ENCODE data around the gene ZC3HAV1. TPM values are rescaled to one million over a fixed set of nuclear protein-coding genes. Genes with fewer than 3 reads are reported as not detected.

ZC3HAV1 gene
- 10 to 100 TPM; 27.7 to 34.7 (median 29.2) TPM for total RNA-seq

GRCh38 chr7:139109188-139109982 lies at the start of gene ZC3HAV1:
TSS of gene ZC3HAV1 (minus strand) at chr7:139109720. CDS start at chr7:139109331, 389 bp downstream.
- DNase-seq = peak; percentile 50
- 0% methylated on average over 12 to 13 of the region's 68 CpGs for WGBS, 2 donors
- intact Hi-C loops (cut with DNase I) = no loop called here

GRCh38 chr7:139153832-139154231 lies 44.3 kb upstream of the ZC3HAV1 start:
- no peak overlapping the region for H3K4me3 ChIP-seq
- H3K4me1 ChIP-seq = no peaks in the 10 kb centered on the region
- intact Hi-C loops (cut with DNase I) = no loop called here
- H3K36me3 ChIP-seq = peaks cover 0 to 7% (median 0%) of the 10 kb centered on the region in 3 donors
- DNase-seq = no peak
- no peak overlapping the region for H3K27ac ChIP-seq
- no peak for TF ChIP-seq CTCF (IDR thresholded peaks at IDR 0.05)
- no peak for TF ChIP-seq POLR2A (IDR thresholded peaks at IDR 0.05)
- peaks cover 0 to 4% (median 0%) of the 10 kb centered on the region in 3 donors for H3K9me3 ChIP-seq
- WGBS, 2 donors = 40 to 45% methylated on average over 2 of the region's 2 CpGs
- no peaks in the 10 kb centered on the region for H3K27me3 ChIP-seq

More at GRCh38 chr7:139109188-139109982, at the start of gene ZC3HAV1:
- Histone ChIP-seq H3K27ac (peak within 1 kb of the TSS; percentile 96 to 99 (median 98)), H3K4me1 (peaks cover 10 to 64% (median 12%) of the 10 kb centered on the region in 3 donors), H3K27me3 (no peaks in the 10 kb centered on the region), H3K9me3 (no peaks in the 10 kb centered on the region), H3K36me3 (no peaks in the 10 kb centered on the region), H3K4me3 (peak within 1 kb of the TSS; percentile 77 to 97 (median 96))
- TF ChIP-seq POLR2A (IDR thresholded peaks at IDR 0.05) (peak in 3 of 4 donors; percentile 28 to 86 (median 71)), CTCF (IDR thresholded peaks at IDR 0.05) (peak in 3 of 6 experiments; percentile 3 to 22 (median 19))

DNA sequence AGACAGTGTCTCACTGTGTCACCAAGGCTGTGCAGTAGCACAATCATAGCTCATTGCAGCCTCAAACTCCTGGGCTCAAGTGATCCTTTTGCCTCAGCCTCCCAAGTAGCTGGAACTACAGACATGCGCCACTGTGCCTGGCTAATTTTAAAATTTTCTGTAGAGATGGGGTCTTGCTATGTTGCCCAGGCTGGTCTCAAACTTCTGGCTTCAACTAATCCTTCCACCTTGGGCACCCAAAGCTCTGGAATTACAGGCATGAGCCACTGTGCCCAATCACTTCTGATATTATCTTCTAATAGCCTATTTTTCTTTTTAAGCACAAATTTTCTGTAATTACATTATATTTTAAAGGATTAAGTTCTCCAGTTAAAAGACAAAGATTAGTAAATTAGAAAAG lies 42.6 kb upstream of the ZC3HAV1 start:
- Histone ChIP-seq H3K4me3 (no peak overlapping the region), H3K36me3 (peaks cover 0 to 7% (median 0%) of the 10 kb centered on the region in 3 donors), H3K27ac (no peak overlapping the region), H3K27me3 (no peaks in the 10 kb centered on the region), H3K4me1 (no peaks in the 10 kb centered on the region), H3K9me3 (no peaks in the 10 kb centered on the region)
- TF ChIP-seq CTCF (IDR thresholded peaks at IDR 0.05) (no peak), POLR2A (IDR thresholded peaks at IDR 0.05) (no peak)
- DNase-seq = no peak
- intact Hi-C loops (cut with DNase I) = no loop called here
- WGBS, 2 donors = 91 to 94% methylated on average over 1 of the region's 1 CpG

DNA sequence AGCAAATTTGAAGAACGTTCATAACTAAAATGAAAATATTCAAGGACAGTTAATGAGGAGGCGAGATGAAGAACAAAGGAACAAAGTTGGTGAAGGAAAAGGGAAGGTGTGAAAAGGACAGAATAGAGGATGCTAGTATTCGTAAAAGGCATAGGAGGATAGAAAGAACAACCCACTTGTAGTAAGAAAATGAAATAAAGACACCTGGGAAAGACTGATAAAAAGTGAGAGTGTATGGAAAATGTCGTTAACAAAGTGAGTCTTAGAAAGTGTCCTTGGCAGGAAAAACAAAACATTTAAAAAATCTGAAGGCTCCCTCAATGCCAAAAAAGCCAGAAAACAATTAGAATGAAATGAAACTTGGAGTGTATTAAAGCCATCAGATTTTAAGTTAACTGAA lies 29.6 kb upstream of the ZC3HAV1 start:
- Histone ChIP-seq H3K27ac (no peak overlapping the region), H3K9me3 (no peaks in the 10 kb centered on the region), H3K27me3 (no peaks in the 10 kb centered on the region), H3K4me1 (peaks cover 0 to 8% (median 5%) of the 10 kb centered on the region in 3 donors), H3K36me3 (peaks cover 0 to 17% (median 0%) of the 10 kb centered on the region in 3 donors), H3K4me3 (no peak overlapping the region)
- no peak for TF ChIP-seq POLR2A (IDR thresholded peaks at IDR 0.05)
- TF ChIP-seq CTCF (IDR thresholded peaks at IDR 0.05) = no peak
- no peak for DNase-seq
- intact Hi-C loops (cut with DNase I) = no loop called here
- 92 to 99% methylated on average over 4 of the region's 4 CpGs for WGBS, 2 donors
